MM.1S (cell line): Measurements from ENCODE around the gene BLOC1S4.

Experiments
- CTCF ChIP-seq: fragments of 300-600 bp; sonication (generic); IDR thresholded peaks from 2 replicates; pipeline ENCODE4 v1.5.1; 2016; ENCODE audit warnings: antibody characterized with exemption, low read length, mixed read lengths
- EZH2phosphoT487 ChIP-seq: fragments of 300-600 bp; sonication (generic); IDR thresholded peaks from 2 replicates; pipeline ENCODE4 v1.6.1; 2018; ENCODE audit warnings: antibody characterized with exemption, low read length

GRCh38 chr4:6714954-6715353 is 1.0 kb upstream of the BLOC1S4 start:
- no peak for TF ChIP-seq CTCF
- no peak for TF ChIP-seq EZH2phosphoT487
